ENCODE measurements around the gene RTN1.

DNA sequence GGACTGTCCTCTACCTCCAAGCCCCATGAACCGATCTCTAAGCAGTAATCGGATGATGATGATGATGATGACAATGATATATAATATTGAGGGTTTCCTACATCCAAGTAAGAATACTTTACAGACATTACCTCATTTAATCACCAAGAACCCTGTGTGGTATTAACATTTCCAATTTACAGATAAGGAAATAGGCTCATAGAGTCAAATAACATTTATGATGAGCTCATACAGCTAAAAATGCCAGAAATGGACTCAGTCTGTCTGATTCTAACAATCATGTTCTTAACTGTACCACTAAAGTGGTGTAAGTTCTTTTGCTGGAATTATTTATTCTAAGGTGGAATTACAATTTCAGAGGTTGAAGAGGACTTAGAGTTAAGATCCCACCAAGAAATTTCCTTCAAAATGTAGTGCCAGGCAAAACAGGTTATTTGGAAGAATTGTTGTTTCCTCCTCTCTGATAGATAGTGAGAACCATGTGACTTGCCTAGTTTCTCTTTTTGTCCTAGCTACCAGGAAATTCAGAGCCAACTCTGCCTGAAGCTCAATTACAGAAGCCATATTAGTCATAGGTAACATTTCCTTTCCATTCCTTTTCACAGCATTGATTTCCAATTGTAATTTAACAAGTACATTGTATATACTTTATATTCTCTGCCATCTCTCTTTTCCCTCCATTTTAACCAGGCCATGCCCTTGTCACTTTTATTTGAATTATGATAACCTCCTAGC lies 270.2 kb downstream of the RTN1 start:
- no peak for TF ChIP-seq POLR2A (IDR thresholded peaks at IDR 0.05)
- TF ChIP-seq, protein P1, sequence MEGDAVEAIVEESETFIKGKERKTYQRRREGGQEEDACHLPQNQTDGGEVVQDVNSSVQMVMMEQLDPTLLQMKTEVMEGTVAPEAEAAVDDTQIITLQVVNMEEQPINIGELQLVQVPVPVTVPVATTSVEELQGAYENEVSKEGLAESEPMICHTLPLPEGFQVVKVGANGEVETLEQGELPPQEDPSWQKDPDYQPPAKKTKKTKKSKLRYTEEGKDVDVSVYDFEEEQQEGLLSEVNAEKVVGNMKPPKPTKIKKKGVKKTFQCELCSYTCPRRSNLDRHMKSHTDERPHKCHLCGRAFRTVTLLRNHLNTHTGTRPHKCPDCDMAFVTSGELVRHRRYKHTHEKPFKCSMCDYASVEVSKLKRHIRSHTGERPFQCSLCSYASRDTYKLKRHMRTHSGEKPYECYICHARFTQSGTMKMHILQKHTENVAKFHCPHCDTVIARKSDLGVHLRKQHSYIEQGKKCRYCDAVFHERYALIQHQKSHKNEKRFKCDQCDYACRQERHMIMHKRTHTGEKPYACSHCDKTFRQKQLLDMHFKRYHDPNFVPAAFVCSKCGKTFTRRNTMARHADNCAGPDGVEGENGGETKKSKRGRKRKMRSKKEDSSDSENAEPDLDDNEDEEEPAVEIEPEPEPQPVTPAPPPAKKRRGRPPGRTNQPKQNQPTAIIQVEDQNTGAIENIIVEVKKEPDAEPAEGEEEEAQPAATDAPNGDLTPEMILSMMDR (IDR thresholded peaks at IDR 0.05 in 8 of 11, conservative IDR thresholded peaks at IDR 0.05 in 3 of 11): no peak

Measured in spleen (tissue), 7 donors.